ENCODE measurements around the gene HLF.

- no peak for TF ChIP-seq CTCF (IDR thresholded peaks at IDR 0.05 in 2 of 3, conservative IDR thresholded peaks at IDR 0.05 in 1 of 3; ENCODE audit: borderline replicate concordance in 1 of 3, insufficient read depth in 1 of 3, low read depth in 2 of 3, low read length in 2 of 3)
- no peak for TF ChIP-seq POLR2AphosphoS5 (IDR thresholded peaks at IDR 0.05; ENCODE audit: low read depth, low read length)
- no peak for TF ChIP-seq ELF1 (IDR thresholded peaks at IDR 0.05; ENCODE audit: borderline replicate concordance, low read depth)
- no peak for TF ChIP-seq SP1 (IDR thresholded peaks at IDR 0.05; ENCODE audit: low read depth)
- TF ChIP-seq, protein P1, sequence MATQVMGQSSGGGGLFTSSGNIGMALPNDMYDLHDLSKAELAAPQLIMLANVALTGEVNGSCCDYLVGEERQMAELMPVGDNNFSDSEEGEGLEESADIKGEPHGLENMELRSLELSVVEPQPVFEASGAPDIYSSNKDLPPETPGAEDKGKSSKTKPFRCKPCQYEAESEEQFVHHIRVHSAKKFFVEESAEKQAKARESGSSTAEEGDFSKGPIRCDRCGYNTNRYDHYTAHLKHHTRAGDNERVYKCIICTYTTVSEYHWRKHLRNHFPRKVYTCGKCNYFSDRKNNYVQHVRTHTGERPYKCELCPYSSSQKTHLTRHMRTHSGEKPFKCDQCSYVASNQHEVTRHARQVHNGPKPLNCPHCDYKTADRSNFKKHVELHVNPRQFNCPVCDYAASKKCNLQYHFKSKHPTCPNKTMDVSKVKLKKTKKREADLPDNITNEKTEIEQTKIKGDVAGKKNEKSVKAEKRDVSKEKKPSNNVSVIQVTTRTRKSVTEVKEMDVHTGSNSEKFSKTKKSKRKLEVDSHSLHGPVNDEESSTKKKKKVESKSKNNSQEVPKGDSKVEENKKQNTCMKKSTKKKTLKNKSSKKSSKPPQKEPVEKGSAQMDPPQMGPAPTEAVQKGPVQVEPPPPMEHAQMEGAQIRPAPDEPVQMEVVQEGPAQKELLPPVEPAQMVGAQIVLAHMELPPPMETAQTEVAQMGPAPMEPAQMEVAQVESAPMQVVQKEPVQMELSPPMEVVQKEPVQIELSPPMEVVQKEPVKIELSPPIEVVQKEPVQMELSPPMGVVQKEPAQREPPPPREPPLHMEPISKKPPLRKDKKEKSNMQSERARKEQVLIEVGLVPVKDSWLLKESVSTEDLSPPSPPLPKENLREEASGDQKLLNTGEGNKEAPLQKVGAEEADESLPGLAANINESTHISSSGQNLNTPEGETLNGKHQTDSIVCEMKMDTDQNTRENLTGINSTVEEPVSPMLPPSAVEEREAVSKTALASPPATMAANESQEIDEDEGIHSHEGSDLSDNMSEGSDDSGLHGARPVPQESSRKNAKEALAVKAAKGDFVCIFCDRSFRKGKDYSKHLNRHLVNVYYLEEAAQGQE (IDR thresholded peaks at IDR 0.05; ENCODE audit: low read depth) = no peak
- no peak for TF ChIP-seq EZH2 (IDR thresholded peaks at IDR 0.05)
- no peak for TF ChIP-seq EGR1 (IDR thresholded peaks at IDR 0.05; ENCODE audit: low read depth)
- TF ChIP-seq RAD21 (IDR thresholded peaks at IDR 0.05; ENCODE audit: low read depth) = no peak
- no peak for TF ChIP-seq ZBTB33 (IDR thresholded peaks at IDR 0.05; ENCODE audit: extremely low read depth, insufficient replicate concordance, low read length)
- TF ChIP-seq CBX3 (IDR thresholded peaks at IDR 0.05; ENCODE audit: low read depth) = no peak
- no peak for TF ChIP-seq SRF (IDR thresholded peaks at IDR 0.05; ENCODE audit: low read depth)
- TF ChIP-seq EZH2phosphoT487 (IDR thresholded peaks at IDR 0.05; ENCODE audit: borderline replicate concordance) = no peak
- no peak for TF ChIP-seq POLR2A (IDR thresholded peaks at IDR 0.05; ENCODE audit: borderline replicate concordance, extremely low read depth, insufficient read depth, insufficient read length)
- TF ChIP-seq FOSL1 (IDR thresholded peaks at IDR 0.05; ENCODE audit: low read depth) = no peak
These were observed 23.7 kb upstream of the HLF start for GRCh38 chr17:55241097-55241496.

All from HCT116 (cell line).